WTC11 (cell line): ENCODE measurements around the gene SNAP29. TPM values are rescaled to one million over a fixed set of nuclear protein-coding genes. Genes with fewer than 3 reads are reported as not detected.

Experiments used
- ATAC-seq: fragments of 200-7000 bp; cut with Tn5 transposase; 2 replicates; pipeline ENCODE4 v1.10.0; 2021; ENCODE audit warnings: mild to moderate bottlenecking, moderate library complexity
- CTCF ChIA-PET: fragments of 300-600 bp; sonication (Branson Sonifier 250); formaldehyde crosslinking; loops from one replicate; lab custom pipeline; 2021; ENCODE audit warnings: antibody characterized with exemption; lab: Charles Lee
- POLR2A ChIA-PET: fragments of 350-600 bp; sonication (Branson Sonifier 250); formaldehyde crosslinking; loops from one replicate; lab custom pipeline; 2021; ENCODE audit warnings: antibody characterized with exemption; lab: Charles Lee
- DNase-seq: peaks from one replicate; pipeline ENCODE4 v3.0.0; 2021; ENCODE audit warnings: low spot score
- H3K27ac Mint-ChIP-seq: 2 replicates; pipeline ENCODE4 v1.8.0; 2021; ENCODE audit warnings: mixed read lengths
- H3K27me3 Mint-ChIP-seq: 2 replicates; pipeline ENCODE4 v1.8.0; 2021; ENCODE audit warnings: low read depth, mild to moderate bottlenecking, moderate library complexity, mixed read lengths
- H3K36me3 Mint-ChIP-seq: 2 replicates; pipeline ENCODE4 v1.8.0; 2021; ENCODE audit warnings: mixed read lengths
- H3K4me1 Mint-ChIP-seq: 2 replicates; pipeline ENCODE4 v1.8.0; 2022; ENCODE audit warnings: mixed read lengths
- H3K4me3 Mint-ChIP-seq: 2 replicates; pipeline ENCODE4 v1.8.0; 2021; ENCODE audit warnings: mild to moderate bottlenecking, moderate library complexity, mixed read lengths
- H3K9me3 Mint-ChIP-seq: 2 replicates; pipeline ENCODE4 v1.8.0; 2021; ENCODE audit warnings: mixed read lengths
- AFF4 ChIP-seq: sonication (generic); formaldehyde crosslinking; IDR thresholded peaks from 2 replicates; pipeline ENCODE4 v1.8.1; 2023; ENCODE audit warnings: mild to moderate bottlenecking, missing genetic modification reagents, borderline replicate concordance
- ATF2 ChIP-seq: sonication (generic); formaldehyde crosslinking; IDR thresholded peaks from 2 replicates; pipeline ENCODE4 v1.8.1; 2022; ENCODE audit warnings: low read depth, missing genetic modification reagents, borderline replicate concordance
- CTCF ChIP-seq: fragments of 200-600 bp; IDR thresholded peaks from 2 replicates; pipeline ENCODE4 v1.8.0; 2022; ENCODE audit warnings: antibody characterized with exemption
- FOXJ3 ChIP-seq: sonication (generic); formaldehyde crosslinking; IDR thresholded peaks from 2 replicates; pipeline ENCODE4 v1.9.0; 2021; ENCODE audit warnings: missing genetic modification reagents, mild to moderate bottlenecking, borderline replicate concordance
- FOXP1 ChIP-seq: sonication (generic); formaldehyde crosslinking; IDR thresholded peaks from 2 replicates; pipeline ENCODE4 v1.8.0; 2022; ENCODE audit warnings: missing genetic modification reagents, mild to moderate bottlenecking, moderate library complexity, borderline replicate concordance
- GRHL2 ChIP-seq: fragments of 250-450 bp; sonication (Bioruptor Pico); IDR thresholded peaks from 2 replicates; pipeline ENCODE4 v1.8.0; 2022; ENCODE audit warnings: mild to moderate bottlenecking, moderate library complexity; ENCODE audit not compliant: insufficient replicate concordance, severe bottlenecking
- GTF2I ChIP-seq: fragments of 250-450 bp; sonication (Bioruptor Pico); conservative IDR thresholded peaks from 2 replicates; pipeline ENCODE4 v1.4.0; 2021; ENCODE audit warnings: mild to moderate bottlenecking
- HMGA2 ChIP-seq: fragments of 250-450 bp; sonication (Bioruptor Pico); IDR thresholded peaks from 2 replicates; pipeline ENCODE4 v1.4.0; 2021; ENCODE audit warnings: mild to moderate bottlenecking, moderate library complexity
- IRF2 ChIP-seq: sonication (generic); formaldehyde crosslinking; IDR thresholded peaks from 2 replicates; pipeline ENCODE4 v1.8.0; 2022; ENCODE audit warnings: low read depth, missing genetic modification reagents, borderline replicate concordance
- MAX ChIP-seq: sonication (generic); formaldehyde crosslinking; IDR thresholded peaks from 2 replicates; pipeline ENCODE4 v1.8.0; 2022; ENCODE audit warnings: mild to moderate bottlenecking, missing genetic modification reagents
- MXD4 ChIP-seq: fragments of 250-450 bp; sonication (Bioruptor Pico); IDR thresholded peaks from 2 replicates; pipeline ENCODE4 v1.8.0; 2021; ENCODE audit warnings: mild to moderate bottlenecking, moderate library complexity, borderline replicate concordance
- NR1H2 ChIP-seq: sonication (generic); formaldehyde crosslinking; IDR thresholded peaks from 2 replicates; pipeline ENCODE4 v1.9.0; 2021; ENCODE audit warnings: mild to moderate bottlenecking, moderate library complexity, missing genetic modification reagents
- PRDM15 ChIP-seq: sonication (generic); formaldehyde crosslinking; IDR thresholded peaks from 2 replicates; pipeline ENCODE4 v1.8.0; 2022; ENCODE audit warnings: missing genetic modification reagents
- SOX15 ChIP-seq: fragments of 250-450 bp; sonication (Bioruptor Pico); IDR thresholded peaks from 2 replicates; pipeline ENCODE4 v1.9.0; 2021; ENCODE audit warnings: mild to moderate bottlenecking
- ZBTB21 ChIP-seq: sonication (generic); formaldehyde crosslinking; IDR thresholded peaks from 2 replicates; pipeline ENCODE4 v1.8.1; 2023; ENCODE audit warnings: mild to moderate bottlenecking, missing genetic modification reagents, borderline replicate concordance
- ZBTB43 ChIP-seq: sonication (generic); formaldehyde crosslinking; IDR thresholded peaks from 2 replicates; pipeline ENCODE4 v1.8.1; 2023; ENCODE audit warnings: mild to moderate bottlenecking, missing genetic modification reagents
- ZNF138 ChIP-seq: sonication (generic); formaldehyde crosslinking; conservative IDR thresholded peaks from 2 replicates; pipeline ENCODE4 v1.8.1; 2022; ENCODE audit warnings: mild to moderate bottlenecking, moderate library complexity, missing genetic modification reagents
- ZNF232 ChIP-seq: sonication (generic); formaldehyde crosslinking; IDR thresholded peaks from 2 replicates; pipeline ENCODE4 v1.8.0; 2022; ENCODE audit warnings: mild to moderate bottlenecking, missing genetic modification reagents
- total RNA-seq: library from RNA; stranded (reverse); gene quantifications from 3 replicates; pipeline ENCODE4 v1.2.3, GENCODE V29; 2021

The SNAP29 gene
- total RNA-seq, 1 experiment from 2014 or later, result 14.7 TPM

- TF ChIP-seq PRDM15 (CRISPR knock-in tag) (no peak), MAX (no peak), FOXJ3 (no peak), ZBTB43 (CRISPR knock-in tag) (no peak), FOXP1 (CRISPR knock-in tag) (no peak), MXD4 (no peak), ZNF138 (CRISPR knock-in tag) (no peak), NR1H2 (CRISPR knock-in tag) (no peak), ATF2 (no peak)
These were observed 36.6 kb upstream of the SNAP29 start (continued) for GRCh38 chr22:20822240-20822639.

- H3K36me3 Mint-ChIP-seq, result peaks cover 3% of the 10 kb centered on the region; the same call in 1 of the 2 replicates
- no peak overlapping the region for H3K27ac Mint-ChIP-seq
- ChIA-PET POLR2A (no interaction called here), CTCF (no interaction called here)
- DNase-seq (no peak), ATAC-seq (no peak)
- no peak overlapping the region for H3K4me3 Mint-ChIP-seq
- H3K9me3 Mint-ChIP-seq, result no peaks in the 10 kb centered on the region
- peaks cover 6% of the 10 kb centered on the region; the same call in 1 of the 2 replicates for H3K4me1 Mint-ChIP-seq
- H3K27me3 Mint-ChIP-seq, result no peaks in the 10 kb centered on the region
- TF ChIP-seq ZBTB21 (CRISPR knock-in tag) (no peak), ZNF232 (CRISPR knock-in tag) (no peak), SOX15 (CRISPR knock-in tag) (no peak), GTF2I (CRISPR knock-in tag) (no peak), IRF2 (CRISPR knock-in tag) (no peak), NR1H2 (CRISPR knock-in tag) (no peak), HMGA2 (CRISPR knock-in tag) (no peak), MXD4 (no peak), PRDM15 (CRISPR knock-in tag) (no peak), ZBTB43 (CRISPR knock-in tag) (no peak), ZNF138 (CRISPR knock-in tag) (no peak), GRHL2 (CRISPR knock-in tag) (no peak), CTCF (no peak), AFF4 (CRISPR knock-in tag) (no peak)
These were observed 35.5 kb upstream of the SNAP29 start for GRCh38 chr22:20823264-20823663.
